ENCODE measurements around the gene TSKU.
"Not testable (repeated sequence)": the region's sequence is repeated elsewhere in the genome, so short reads cannot be mapped to it uniquely, and the experiment has no call there.

Gene TSKU

GRCh38 chr11:76827005-76827404 is 43.8 kb downstream of the TSKU start:
- not testable (repeated sequence) for DNase-seq

DNA sequence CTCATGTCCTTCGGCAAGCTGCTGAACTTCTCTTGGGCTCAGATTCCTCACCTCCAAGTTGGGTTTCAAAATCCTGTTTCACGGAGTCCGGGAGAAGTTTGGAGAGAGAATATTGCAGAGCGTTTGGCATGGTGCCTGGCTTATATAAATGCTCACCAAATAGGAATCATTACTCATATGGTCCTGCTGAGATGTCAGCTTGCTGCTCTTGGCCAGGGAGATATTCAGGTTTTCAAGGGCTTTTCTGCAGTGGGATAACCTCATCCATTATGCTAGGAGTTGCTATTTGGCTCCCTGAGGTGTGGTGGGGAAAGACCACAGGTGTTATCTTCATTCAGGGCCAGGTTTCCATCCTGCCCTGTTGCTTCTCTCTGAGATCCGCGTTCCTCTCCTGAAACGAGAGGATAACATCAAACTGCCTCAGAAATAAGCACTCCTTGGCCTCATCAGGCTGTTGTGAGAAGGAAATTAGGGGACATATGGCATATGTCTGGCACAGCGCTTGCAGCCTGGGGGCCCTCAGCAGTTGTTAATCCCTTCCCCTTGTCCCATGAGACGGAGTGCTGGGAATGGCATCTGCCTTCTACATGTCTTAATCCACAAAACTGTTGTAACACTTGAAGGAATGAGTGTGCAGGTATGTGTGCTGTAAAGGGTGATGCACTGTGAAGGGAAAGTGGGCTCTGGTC is 47.6 kb downstream of the TSKU start:
- no peak for DNase-seq

DNA sequence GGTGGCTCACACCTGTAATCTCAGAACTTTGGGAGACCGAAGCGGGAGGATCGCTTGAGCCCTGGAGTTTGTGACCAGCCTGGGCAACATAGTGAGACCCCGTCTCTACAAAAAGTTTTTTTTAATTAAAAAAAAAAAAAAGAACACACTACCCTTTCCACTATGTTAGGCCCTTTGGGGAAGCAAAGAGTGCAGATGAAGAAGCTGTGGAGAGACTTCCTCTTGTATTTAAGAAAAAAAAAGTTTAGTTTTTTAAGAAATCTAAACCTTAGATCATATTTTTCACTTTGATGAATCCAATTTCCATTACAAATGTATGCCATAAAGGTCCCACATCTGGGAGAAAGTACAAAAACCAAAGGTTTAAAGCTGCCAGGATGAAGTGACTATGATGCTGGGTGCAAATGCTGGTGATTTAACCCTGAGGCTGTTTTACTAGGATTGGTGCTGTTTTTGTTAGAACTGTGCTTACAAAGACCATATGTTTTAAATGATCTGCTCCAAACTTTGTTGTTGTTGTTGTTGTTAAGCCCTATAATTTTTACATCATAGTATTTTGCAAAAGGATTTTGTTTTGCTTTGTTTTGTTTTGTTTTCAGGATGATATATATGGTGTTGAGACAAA is 48.6 kb downstream of the TSKU start:
- no peak for DNase-seq

- no peak for DNase-seq
Observed at GRCh38 chr11:76832361-76832760, 49.2 kb downstream of the TSKU start.

DNA sequence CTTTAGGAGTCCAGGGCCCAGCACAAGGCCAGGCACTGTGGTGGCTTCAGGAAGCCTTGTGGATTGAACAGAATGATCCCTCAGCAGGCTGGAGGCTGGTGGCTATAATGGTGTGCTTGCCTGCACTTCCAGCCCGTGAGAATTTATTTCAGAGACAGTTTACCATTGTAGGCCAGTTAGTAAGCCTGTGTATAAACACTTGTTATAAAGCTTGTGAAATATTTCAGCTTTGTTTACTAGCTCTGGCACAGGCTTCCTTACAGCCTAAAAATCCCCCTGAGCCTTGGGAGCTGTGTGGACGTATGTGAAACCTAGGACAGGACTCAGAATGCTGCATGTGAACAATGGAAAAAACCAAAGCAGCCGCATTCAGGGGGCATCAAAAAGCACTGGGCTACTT is 51.0 kb downstream of the TSKU start:
- DNase-seq, result no peak

DNA sequence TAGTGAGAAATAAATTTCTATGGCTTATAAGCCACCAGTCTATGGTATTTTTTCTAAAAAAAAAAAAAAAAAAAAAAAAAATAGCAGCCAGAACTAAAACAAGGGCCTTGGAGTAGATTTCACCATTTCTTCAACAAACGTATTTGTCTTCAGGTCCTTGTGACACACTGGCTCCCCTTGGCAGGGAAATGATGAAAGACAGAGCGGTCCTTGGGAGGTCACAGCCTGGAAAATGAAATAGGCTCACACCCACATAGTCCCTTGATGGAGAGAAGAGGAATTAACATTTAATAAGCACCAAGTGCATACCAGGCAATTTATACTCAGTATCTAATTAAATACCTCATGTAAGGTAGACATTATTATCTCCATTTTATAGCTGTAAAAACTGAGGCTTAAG is 51.9 kb downstream of the TSKU start:
- no peak for DNase-seq

GRCh38 chr11:76835928-76836612 is 52.9 kb downstream of the TSKU start:
- peak; percentile 25 for DNase-seq

GRCh38 chr11:76836613-76837291 is 53.6 kb downstream of the TSKU start:
- no peak for DNase-seq

- no peak for DNase-seq
Observed at GRCh38 chr11:76837696-76838677, 54.8 kb downstream of the TSKU start.

GRCh38 chr11:76838678-76839068 is 55.5 kb downstream of the TSKU start:
- no peak for DNase-seq

DNA sequence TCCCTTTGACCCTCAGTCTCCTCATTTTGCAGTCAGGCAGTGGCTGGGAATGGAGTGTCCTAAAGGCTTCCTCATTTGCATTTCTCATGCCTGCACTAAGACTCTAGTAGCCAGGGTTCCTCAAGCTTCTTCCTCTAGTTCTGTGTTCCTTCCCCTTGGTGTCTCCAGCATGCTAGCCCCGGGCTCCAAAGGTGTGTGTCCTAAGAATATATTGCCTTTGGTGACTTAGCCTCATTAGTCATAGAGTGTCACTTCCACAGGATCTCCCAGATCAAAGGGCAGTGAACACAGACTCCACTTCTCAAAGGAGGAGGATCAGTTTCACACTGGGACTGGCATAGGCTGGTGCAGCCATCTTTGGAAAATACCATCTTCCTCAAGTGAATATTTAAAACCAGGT is 56.2 kb downstream of the TSKU start:
- no peak for DNase-seq

- no peak for DNase-seq
Observed at GRCh38 chr11:76841923-76842452, 58.8 kb downstream of the TSKU start.

DNA sequence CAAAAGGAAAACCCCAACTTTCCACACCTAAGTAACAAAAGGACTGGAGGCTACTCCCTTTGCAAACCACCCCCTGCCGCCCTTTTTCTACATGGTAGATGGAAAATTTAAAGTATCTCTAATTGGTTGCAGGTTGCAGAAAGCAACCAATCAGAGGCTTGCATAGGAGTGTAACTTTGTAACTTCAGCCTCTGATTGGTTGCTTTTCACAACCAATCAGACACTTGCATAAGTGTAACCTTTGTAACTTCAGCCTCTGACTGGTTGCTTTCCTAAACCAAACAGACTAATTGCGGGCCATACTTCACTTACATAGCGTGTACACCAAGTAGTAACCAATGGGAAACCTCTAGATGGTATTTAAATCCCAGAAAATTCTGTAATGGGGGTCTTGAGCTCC is 60.8 kb downstream of the TSKU start:
- DNase-seq, result no peak

DNA sequence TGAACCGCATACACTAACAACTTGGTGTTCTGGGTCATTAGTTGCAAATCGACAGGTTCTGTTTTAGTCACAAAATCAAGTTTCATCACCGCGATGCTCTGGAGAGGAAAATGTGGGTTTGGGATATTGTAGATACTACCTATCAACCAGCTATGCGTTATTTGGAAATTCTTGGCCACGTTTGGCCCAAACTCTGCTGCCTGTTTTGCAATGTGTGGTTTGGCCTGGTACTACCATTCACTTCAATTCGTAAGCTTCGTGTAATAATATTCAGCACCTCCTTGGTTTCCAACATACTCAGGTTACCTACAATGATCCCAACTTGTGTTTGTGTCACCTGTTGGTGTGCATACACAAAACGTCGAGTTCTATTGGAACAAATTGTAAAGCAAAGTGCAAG is 61.4 kb downstream of the TSKU start:
- no peak for DNase-seq

- no peak for DNase-seq
Observed at GRCh38 chr11:76845069-76845468, 61.9 kb downstream of the TSKU start.

- no peak for DNase-seq
Observed at GRCh38 chr11:76846441-76846840, 63.3 kb downstream of the TSKU start.
